ENCODE data around the gene ERP27. TPM values are rescaled to one million over a fixed set of nuclear protein-coding genes. Genes with fewer than 3 reads are reported as not detected.

ERP27 gene
- total RNA-seq, 1 experiment from 2014 or later: not detected

DNA sequence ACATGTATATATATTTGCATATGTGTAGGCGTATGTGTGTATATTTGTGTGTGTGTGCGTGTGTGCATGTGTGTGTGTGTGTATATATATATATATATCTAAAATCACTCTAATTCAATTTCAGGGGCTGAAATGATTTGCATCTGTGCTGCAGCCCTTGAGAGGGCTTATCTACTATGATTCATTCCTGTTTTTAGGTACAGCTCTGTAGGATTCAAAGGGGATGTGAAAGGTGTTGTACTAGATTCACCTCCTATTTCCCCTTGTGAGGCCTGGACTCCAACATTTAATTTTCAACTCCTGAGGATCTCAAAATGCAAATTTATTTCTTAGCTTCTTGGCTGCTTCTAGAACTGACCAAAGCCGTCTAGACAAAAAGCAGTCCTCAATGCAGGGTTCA, 11.1 kb downstream of the ERP27 start:
- POLR2A ChIA-PET: interaction anchor here (0.7 to 0.9 kb wide), 3 partner anchors 21 to 799 kb away, joined by 3 read pairs; no protein-coding TSS in a partner anchor
- intact Hi-C loops (cut with micrococcal nuclease): no loop called here
- BruUV-seq (replicated peaks): no TSS peak
- Mint-ChIP-seq H3K4me1 (ENCODE audit: insufficient read depth, unreplicated experiment) (no peaks in the 10 kb centered on the region), H3K27ac (ENCODE audit: low read depth, unreplicated experiment) (no peak overlapping the region), H3K36me3 (ENCODE audit: insufficient read depth, unreplicated experiment) (no peaks in the 10 kb centered on the region), H3K4me3 (ENCODE audit: unreplicated experiment) (no peak overlapping the region), H3K27me3 (ENCODE audit: insufficient read depth, unreplicated experiment) (no peaks in the 10 kb centered on the region), H3K9me3 (ENCODE audit: unreplicated experiment) (no peaks in the 10 kb centered on the region)
- CTCF ChIA-PET: interaction anchor here (0.7 to 2.2 kb wide), 2 partner anchors 10 to 295 kb away, joined by 5 to 6 read pairs; no protein-coding TSS in a partner anchor
- DNase-seq (ENCODE audit: unreplicated experiment): no peak
- TF ChIP-seq, protein P1, sequence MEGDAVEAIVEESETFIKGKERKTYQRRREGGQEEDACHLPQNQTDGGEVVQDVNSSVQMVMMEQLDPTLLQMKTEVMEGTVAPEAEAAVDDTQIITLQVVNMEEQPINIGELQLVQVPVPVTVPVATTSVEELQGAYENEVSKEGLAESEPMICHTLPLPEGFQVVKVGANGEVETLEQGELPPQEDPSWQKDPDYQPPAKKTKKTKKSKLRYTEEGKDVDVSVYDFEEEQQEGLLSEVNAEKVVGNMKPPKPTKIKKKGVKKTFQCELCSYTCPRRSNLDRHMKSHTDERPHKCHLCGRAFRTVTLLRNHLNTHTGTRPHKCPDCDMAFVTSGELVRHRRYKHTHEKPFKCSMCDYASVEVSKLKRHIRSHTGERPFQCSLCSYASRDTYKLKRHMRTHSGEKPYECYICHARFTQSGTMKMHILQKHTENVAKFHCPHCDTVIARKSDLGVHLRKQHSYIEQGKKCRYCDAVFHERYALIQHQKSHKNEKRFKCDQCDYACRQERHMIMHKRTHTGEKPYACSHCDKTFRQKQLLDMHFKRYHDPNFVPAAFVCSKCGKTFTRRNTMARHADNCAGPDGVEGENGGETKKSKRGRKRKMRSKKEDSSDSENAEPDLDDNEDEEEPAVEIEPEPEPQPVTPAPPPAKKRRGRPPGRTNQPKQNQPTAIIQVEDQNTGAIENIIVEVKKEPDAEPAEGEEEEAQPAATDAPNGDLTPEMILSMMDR (IDR thresholded peaks at IDR 0.05; ENCODE audit: unreplicated experiment): no peak

DNA sequence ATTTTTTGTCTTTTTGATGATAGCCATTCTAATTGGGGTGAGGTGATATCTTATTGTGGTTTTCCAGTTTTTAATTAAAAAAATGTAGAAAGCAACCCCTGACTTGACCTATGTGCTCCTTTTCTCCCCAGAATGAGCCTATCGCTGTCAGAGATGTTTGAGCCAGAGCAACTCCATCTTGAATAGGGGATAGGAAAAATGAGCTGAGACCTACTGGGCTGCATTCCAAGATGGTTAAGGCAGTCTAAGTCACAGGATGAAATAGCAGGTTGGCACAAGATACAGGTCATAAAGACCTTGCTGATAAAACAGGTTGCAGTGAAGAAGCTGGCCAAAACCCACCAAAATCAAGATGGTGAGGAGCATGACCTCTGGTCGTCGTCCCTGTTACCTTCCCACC, 13.8 kb downstream of the ERP27 start:
- no peaks in the 10 kb centered on the region for H3K36me3 Mint-ChIP-seq (ENCODE audit: insufficient read depth, unreplicated experiment)
- H3K27me3 Mint-ChIP-seq (ENCODE audit: insufficient read depth, unreplicated experiment): no peaks in the 10 kb centered on the region
- intact Hi-C loops (cut with micrococcal nuclease): no loop called here
- DNase-seq (ENCODE audit: unreplicated experiment): no peak
- no peaks in the 10 kb centered on the region for H3K9me3 Mint-ChIP-seq (ENCODE audit: unreplicated experiment)
- ChIA-PET CTCF (no interaction called here), POLR2A (no interaction called here)
- H3K27ac Mint-ChIP-seq (ENCODE audit: low read depth, unreplicated experiment): no peak overlapping the region
- TF ChIP-seq, protein P1 (IDR thresholded peaks at IDR 0.05; ENCODE audit: unreplicated experiment): no peak
- no peak overlapping the region for H3K4me3 Mint-ChIP-seq (ENCODE audit: unreplicated experiment)
- H3K4me1 Mint-ChIP-seq (ENCODE audit: insufficient read depth, unreplicated experiment): no peaks in the 10 kb centered on the region
- no TSS peak for BruUV-seq (replicated peaks)

DNA sequence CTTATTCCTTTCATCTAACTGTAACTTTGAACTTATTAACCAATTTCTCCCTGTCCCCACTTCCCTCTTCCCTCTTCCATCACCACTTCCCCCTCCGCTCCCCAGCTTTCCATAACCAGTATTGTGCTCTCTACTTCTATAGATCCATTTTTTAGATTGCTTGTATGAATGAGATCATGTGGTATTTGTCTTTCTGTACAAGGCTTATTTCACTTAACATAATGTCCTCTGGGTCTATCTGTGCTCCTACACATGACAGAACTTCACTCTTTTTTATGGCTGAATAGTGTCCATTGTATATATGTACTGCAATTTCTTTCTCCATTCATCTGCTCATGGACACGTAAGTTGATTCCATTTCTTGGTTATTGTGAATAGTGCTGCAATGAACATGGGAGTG, 14.4 kb downstream of the ERP27 start:
- BruUV-seq (replicated peaks): no TSS peak
- ChIA-PET POLR2A (no interaction called here), CTCF (interaction anchor here (0.7 kb wide), 1 partner anchor 24 kb away, joined by 3 read pairs; no protein-coding TSS in a partner anchor)
- Mint-ChIP-seq H3K27me3 (ENCODE audit: insufficient read depth, unreplicated experiment) (no peaks in the 10 kb centered on the region), H3K36me3 (ENCODE audit: insufficient read depth, unreplicated experiment) (no peaks in the 10 kb centered on the region), H3K4me3 (ENCODE audit: unreplicated experiment) (no peak overlapping the region), H3K27ac (ENCODE audit: low read depth, unreplicated experiment) (no peak overlapping the region), H3K4me1 (ENCODE audit: insufficient read depth, unreplicated experiment) (no peaks in the 10 kb centered on the region), H3K9me3 (ENCODE audit: unreplicated experiment) (no peaks in the 10 kb centered on the region)
- intact Hi-C loops (cut with micrococcal nuclease): no loop called here
- no peak for DNase-seq (ENCODE audit: unreplicated experiment)
- TF ChIP-seq, protein P1 (IDR thresholded peaks at IDR 0.05; ENCODE audit: unreplicated experiment): no peak

DNA sequence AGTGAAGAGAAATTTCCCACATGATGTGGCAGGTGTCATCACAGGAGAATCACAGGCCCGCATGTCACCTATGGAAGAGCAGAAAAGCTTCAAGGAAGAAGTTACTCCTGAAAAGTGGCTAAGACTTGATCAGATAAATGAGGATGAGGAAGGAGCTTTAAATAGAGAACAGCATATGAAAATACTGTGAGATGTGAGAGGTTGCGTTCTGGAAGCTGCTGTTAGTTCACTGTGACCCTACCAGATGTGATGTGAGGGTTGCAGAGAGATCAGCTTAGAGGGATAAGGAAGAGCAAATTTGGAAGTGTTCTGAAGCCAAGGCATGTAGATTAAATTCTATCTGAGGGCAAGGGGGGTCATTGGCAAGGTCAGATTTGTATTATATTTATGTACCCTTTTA, 17.1 kb downstream of the ERP27 start:
- DNase-seq (ENCODE audit: unreplicated experiment): no peak
- no TSS peak for BruUV-seq (replicated peaks)
- Mint-ChIP-seq H3K9me3 (ENCODE audit: unreplicated experiment) (no peaks in the 10 kb centered on the region), H3K27ac (ENCODE audit: low read depth, unreplicated experiment) (no peak overlapping the region), H3K4me3 (ENCODE audit: unreplicated experiment) (no peak overlapping the region), H3K4me1 (ENCODE audit: insufficient read depth, unreplicated experiment) (no peaks in the 10 kb centered on the region), H3K27me3 (ENCODE audit: insufficient read depth, unreplicated experiment) (no peaks in the 10 kb centered on the region), H3K36me3 (ENCODE audit: insufficient read depth, unreplicated experiment) (no peaks in the 10 kb centered on the region)
- TF ChIP-seq, protein P1 (IDR thresholded peaks at IDR 0.05; ENCODE audit: unreplicated experiment): no peak
- ChIA-PET POLR2A (interaction anchor here (0.5 to 0.6 kb wide), 2 partner anchors 68 to 124 kb away, joined by 3 read pairs; no protein-coding TSS in a partner anchor), CTCF (interaction anchor here (0.7 to 0.9 kb wide), 2 partner anchors 10 to 73 kb away, joined by 3 read pairs; no protein-coding TSS in a partner anchor)
- intact Hi-C loops (cut with micrococcal nuclease): no loop called here
